HepG2 (cell line): ENCODE measurements around the gene TMEM107. TPM values are rescaled to one million over a fixed set of nuclear protein-coding genes. Genes with fewer than 3 reads are reported as not detected.

Source experiments
- ASH2L ChIP-seq: fragments of 300-600, 200-600 bp; sonication (generic); IDR thresholded peaks from 2 replicates; pipeline ENCODE4 v1.7.0; 2017; ENCODE audit warnings: low read depth, mild to moderate bottlenecking, moderate library complexity, mixed read lengths, low read length; ENCODE audit not compliant: insufficient read length
- HNRNPUL1 ChIP-seq: fragments of 200-400 bp; formaldehyde crosslinking; IDR thresholded peaks from 2 replicates; pipeline ENCODE4 v1.6.1; 2017; ENCODE audit warnings: low read depth, mild to moderate bottlenecking, low read length, moderate library complexity
- MXD4 ChIP-seq: IDR thresholded peaks from 2 replicates; pipeline ENCODE4 v1.6.1; 2016; ENCODE audit warnings: mild to moderate bottlenecking, missing biosample characterization, missing genetic modification reagents
- REL ChIP-seq: sonication (generic); formaldehyde crosslinking; conservative IDR thresholded peaks from 2 replicates; pipeline ENCODE4 v1.8.0; 2022; ENCODE audit warnings: mild to moderate bottlenecking, missing genetic modification reagents, moderate library complexity
- SIN3A ChIP-seq: IDR thresholded peaks from 2 replicates; pipeline ENCODE4 v1.6.1; 2011; ENCODE audit warnings: low read depth, mild to moderate bottlenecking, control low read depth, low read length, borderline replicate concordance
- ZFP36L1 ChIP-seq: sonication (generic); formaldehyde crosslinking; IDR thresholded peaks from 2 replicates; pipeline ENCODE4 v1.8.0; 2022; ENCODE audit warnings: mild to moderate bottlenecking, missing genetic modification reagents, moderate library complexity
- ZNF260 ChIP-seq: sonication (generic); formaldehyde crosslinking; IDR thresholded peaks from 2 replicates; pipeline ENCODE4 v1.4.0; 2020; ENCODE audit warnings: missing genetic modification reagents, low read depth, mild to moderate bottlenecking, borderline replicate concordance
- ZNF577 ChIP-seq: sonication (generic); formaldehyde crosslinking; IDR thresholded peaks from 2 replicates; pipeline ENCODE4 v1.4.0; 2020; ENCODE audit warnings: mild to moderate bottlenecking, low read depth, missing genetic modification reagents, borderline replicate concordance
- ZNF619 ChIP-seq: sonication (generic); formaldehyde crosslinking; IDR thresholded peaks from 2 replicates; pipeline ENCODE4 v1.4.0; 2020; ENCODE audit warnings: mild to moderate bottlenecking, missing genetic modification reagents
- polyA plus RNA-seq, 8 experiments: library from polyadenylated mRNA; depleted of rRNA in 3 of 8; stranded (reverse) in 7 of 8; unstranded in 1 of 8; fragments of >200 nt; fragmentation: Illumina TruSeq in 4 of 8; extraction: Trizol in 4 of 8; gene quantifications; 2 replicates each; pipeline versions ENCODE4 v1.2.1 to v1.2.3, GENCODE V29; 2011 to 2016; ENCODE audit warnings: low read depth in 4 of 8, missing spikeins in 1 of 8, mixed read lengths in 1 of 8; ENCODE audit not compliant: insufficient read depth in 1 of 8
- total RNA-seq, 5 experiments: library from RNA; depleted of rRNA; stranded (reverse); fragments of >200 nt; fragmentation: Illumina TruSeq; extraction: Trizol; gene quantifications; 2 replicates each; pipeline ENCODE4 v1.2.3, GENCODE V29; 2016; ENCODE audit warnings: low read depth in 1 of 5
- TF ChIP-seq, protein P1 (sequence below): sonication (generic); formaldehyde crosslinking; IDR thresholded peaks from 2 replicates; pipeline ENCODE4 v1.4.0; 2020; ENCODE audit warnings: mild to moderate bottlenecking, missing genetic modification reagents
- TF ChIP-seq, protein P2 (sequence below): sonication (generic); formaldehyde crosslinking; IDR thresholded peaks from 2 replicates; pipeline ENCODE4 v1.9.0; 2021; ENCODE audit warnings: mild to moderate bottlenecking, missing genetic modification reagents
- TF ChIP-seq, protein P3 (sequence below): sonication (generic); formaldehyde crosslinking; conservative IDR thresholded peaks from 2 replicates; pipeline ENCODE4 v1.8.0; 2022; ENCODE audit warnings: low read depth, missing genetic modification reagents
- TF ChIP-seq, protein P4 (sequence below): sonication (generic); formaldehyde crosslinking; IDR thresholded peaks from 2 replicates; pipeline ENCODE4 v1.4.0; 2020; ENCODE audit warnings: missing genetic modification reagents, borderline replicate concordance

TMEM107 gene
- total and polyA plus RNA-seq, 2 of the 13 experiments (the other 11 are each of a cell fraction or from before 2014, with no cell fraction given), result 7.2 to 15.3 TPM

DNA sequence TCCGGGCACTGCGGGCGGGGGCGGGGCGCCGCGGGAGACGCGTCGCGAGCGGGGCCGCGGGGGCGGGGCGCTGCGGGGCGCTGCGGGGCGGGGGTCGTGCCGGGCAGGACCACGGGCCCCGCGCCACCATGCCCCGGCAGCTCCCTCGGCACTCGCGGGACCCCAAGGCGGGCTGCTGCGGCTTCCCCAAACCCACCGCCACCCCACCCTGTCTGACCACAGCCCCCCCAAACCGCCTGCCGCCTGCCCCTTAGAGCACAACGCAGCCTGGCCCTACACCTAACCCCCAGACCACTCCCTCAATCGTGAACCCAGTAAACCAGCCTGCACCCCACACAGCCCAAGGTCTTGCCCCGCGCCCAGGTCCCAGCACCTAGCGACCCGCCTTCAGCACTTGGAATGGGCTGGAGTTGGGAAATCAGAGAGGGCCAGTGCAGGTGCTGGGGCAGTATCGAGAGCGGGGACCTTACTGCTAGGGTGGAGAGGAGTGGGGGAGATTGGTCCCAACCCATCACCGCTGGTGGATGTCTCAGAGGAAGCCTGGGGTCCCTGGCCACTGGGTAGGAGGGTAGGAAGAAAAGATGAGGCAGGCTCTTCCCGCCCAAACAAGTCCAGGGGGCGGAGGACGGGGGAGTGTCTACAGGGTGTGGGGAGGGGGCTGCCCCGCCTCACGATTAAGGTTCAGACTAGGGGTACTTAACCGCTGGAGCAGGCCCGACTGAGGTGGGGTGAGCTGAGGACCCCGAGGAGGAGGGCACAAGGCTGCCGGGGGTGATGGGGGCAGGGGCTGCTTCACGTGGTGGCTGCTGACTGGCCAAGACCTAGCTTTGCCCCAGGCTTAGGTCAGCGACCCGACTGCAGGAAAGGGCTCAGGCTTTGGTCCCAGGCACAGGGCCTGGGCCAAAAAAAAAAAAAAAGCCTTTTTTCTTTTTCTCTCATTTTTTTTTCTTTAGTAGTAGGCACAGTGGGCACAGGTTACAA, 12.9 kb downstream of the TMEM107 start (continued):
- TF ChIP-seq ZNF619, result no peak
- TF ChIP-seq, protein P1, sequence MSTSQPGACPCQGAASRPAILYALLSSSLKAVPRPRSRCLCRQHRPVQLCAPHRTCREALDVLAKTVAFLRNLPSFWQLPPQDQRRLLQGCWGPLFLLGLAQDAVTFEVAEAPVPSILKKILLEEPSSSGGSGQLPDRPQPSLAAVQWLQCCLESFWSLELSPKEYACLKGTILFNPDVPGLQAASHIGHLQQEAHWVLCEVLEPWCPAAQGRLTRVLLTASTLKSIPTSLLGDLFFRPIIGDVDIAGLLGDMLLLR, result no peak
- TF ChIP-seq ZNF260 (CRISPR knock-in tag), result no peak
- TF ChIP-seq ZNF577 (CRISPR knock-in tag), result no peak
- TF ChIP-seq ASH2L, result peak; percentile 4
- no peak for TF ChIP-seq MXD4 (CRISPR knock-in tag)
- TF ChIP-seq, protein P2, sequence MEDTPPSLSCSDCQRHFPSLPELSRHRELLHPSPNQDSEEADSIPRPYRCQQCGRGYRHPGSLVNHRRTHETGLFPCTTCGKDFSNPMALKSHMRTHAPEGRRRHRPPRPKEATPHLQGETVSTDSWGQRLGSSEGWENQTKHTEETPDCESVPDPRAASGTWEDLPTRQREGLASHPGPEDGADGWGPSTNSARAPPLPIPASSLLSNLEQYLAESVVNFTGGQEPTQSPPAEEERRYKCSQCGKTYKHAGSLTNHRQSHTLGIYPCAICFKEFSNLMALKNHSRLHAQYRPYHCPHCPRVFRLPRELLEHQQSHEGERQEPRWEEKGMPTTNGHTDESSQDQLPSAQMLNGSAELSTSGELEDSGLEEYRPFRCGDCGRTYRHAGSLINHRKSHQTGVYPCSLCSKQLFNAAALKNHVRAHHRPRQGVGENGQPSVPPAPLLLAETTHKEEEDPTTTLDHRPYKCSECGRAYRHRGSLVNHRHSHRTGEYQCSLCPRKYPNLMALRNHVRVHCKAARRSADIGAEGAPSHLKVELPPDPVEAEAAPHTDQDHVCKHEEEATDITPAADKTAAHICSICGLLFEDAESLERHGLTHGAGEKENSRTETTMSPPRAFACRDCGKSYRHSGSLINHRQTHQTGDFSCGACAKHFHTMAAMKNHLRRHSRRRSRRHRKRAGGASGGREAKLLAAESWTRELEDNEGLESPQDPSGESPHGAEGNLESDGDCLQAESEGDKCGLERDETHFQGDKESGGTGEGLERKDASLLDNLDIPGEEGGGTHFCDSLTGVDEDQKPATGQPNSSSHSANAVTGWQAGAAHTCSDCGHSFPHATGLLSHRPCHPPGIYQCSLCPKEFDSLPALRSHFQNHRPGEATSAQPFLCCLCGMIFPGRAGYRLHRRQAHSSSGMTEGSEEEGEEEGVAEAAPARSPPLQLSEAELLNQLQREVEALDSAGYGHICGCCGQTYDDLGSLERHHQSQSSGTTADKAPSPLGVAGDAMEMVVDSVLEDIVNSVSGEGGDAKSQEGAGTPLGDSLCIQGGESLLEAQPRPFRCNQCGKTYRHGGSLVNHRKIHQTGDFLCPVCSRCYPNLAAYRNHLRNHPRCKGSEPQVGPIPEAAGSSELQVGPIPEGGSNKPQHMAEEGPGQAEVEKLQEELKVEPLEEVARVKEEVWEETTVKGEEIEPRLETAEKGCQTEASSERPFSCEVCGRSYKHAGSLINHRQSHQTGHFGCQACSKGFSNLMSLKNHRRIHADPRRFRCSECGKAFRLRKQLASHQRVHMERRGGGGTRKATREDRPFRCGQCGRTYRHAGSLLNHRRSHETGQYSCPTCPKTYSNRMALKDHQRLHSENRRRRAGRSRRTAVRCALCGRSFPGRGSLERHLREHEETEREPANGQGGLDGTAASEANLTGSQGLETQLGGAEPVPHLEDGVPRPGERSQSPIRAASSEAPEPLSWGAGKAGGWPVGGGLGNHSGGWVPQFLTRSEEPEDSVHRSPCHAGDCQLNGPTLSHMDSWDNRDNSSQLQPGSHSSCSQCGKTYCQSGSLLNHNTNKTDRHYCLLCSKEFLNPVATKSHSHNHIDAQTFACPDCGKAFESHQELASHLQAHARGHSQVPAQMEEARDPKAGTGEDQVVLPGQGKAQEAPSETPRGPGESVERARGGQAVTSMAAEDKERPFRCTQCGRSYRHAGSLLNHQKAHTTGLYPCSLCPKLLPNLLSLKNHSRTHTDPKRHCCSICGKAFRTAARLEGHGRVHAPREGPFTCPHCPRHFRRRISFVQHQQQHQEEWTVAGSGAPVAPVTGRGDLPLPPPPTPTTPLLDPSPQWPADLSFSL (CRISPR knock-in tag), result no peak
- TF ChIP-seq ZFP36L1 (CRISPR knock-in tag), result 0 out of 2 replicates have a peak, but pooled peaks have one; percentile 45
- TF ChIP-seq SIN3A, result 0 out of 2 replicates have a peak, but pooled peaks have one; percentile 20
- TF ChIP-seq, protein P3, sequence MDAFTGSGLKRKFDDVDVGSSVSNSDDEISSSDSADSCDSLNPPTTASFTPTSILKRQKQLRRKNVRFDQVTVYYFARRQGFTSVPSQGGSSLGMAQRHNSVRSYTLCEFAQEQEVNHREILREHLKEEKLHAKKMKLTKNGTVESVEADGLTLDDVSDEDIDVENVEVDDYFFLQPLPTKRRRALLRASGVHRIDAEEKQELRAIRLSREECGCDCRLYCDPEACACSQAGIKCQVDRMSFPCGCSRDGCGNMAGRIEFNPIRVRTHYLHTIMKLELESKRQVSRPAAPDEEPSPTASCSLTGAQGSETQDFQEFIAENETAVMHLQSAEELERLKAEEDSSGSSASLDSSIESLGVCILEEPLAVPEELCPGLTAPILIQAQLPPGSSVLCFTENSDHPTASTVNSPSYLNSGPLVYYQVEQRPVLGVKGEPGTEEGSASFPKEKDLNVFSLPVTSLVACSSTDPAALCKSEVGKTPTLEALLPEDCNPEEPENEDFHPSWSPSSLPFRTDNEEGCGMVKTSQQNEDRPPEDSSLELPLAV (CRISPR knock-in tag), result no peak
- TF ChIP-seq, protein P4, sequence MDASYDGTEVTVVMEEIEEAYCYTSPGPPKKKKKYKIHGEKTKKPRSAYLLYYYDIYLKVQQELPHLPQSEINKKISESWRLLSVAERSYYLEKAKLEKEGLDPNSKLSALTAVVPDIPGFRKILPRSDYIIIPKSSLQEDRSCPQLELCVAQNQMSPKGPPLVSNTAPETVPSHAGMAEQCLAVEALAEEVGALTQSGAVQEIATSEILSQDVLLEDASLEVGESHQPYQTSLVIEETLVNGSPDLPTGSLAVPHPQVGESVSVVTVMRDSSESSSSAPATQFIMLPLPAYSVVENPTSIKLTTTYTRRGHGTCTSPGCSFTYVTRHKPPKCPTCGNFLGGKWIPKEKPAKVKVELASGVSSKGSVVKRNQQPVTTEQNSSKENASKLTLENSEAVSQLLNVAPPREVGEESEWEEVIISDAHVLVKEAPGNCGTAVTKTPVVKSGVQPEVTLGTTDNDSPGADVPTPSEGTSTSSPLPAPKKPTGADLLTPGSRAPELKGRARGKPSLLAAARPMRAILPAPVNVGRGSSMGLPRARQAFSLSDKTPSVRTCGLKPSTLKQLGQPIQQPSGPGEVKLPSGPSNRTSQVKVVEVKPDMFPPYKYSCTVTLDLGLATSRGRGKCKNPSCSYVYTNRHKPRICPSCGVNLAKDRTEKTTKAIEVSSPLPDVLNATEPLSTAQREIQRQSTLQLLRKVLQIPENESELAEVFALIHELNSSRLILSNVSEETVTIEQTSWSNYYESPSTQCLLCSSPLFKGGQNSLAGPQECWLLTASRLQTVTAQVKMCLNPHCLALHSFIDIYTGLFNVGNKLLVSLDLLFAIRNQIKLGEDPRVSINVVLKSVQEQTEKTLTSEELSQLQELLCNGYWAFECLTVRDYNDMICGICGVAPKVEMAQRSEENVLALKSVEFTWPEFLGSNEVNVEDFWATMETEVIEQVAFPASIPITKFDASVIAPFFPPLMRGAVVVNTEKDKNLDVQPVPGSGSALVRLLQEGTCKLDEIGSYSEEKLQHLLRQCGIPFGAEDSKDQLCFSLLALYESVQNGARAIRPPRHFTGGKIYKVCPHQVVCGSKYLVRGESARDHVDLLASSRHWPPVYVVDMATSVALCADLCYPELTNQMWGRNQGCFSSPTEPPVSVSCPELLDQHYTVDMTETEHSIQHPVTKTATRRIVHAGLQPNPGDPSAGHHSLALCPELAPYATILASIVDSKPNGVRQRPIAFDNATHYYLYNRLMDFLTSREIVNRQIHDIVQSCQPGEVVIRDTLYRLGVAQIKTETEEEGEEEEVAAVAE (CRISPR knock-in tag), result no peak
- no peak for TF ChIP-seq HNRNPUL1
- 0 out of 2 replicates have a peak, but pooled peaks have one; percentile 17 for TF ChIP-seq REL (CRISPR knock-in tag)
